HG02623 (cell line): ENCODE results near the gene LMX1A.

Experiments used
- ATAC-seq: cut with Tn5 transposase; IDR thresholded peaks from one replicate; pipeline ENCODE4 v1.9.1; 2021; ENCODE audit warnings: moderate library complexity; ENCODE audit not compliant: unreplicated experiment

The LMX1A gene

DNA sequence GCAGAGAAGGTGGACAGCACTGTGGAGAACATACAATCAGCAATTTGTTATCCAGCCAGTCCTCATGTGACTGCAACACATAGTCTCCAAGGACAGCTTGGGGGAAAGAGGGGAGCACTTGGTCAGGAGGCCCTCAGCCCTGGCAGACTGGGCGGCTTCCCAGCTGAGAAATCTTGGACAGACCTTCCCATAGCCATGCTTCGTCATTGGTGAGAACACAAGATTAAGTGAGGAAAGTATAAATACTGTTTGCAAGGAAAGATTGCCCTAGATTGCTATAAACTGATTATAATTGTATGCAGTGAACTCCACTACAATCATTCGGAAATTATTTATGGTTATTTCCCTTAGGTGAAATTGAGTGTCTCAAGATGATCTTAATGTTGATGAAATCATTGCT lies 131.5 kb downstream of the LMX1A start:
- no peak for ATAC-seq

DNA sequence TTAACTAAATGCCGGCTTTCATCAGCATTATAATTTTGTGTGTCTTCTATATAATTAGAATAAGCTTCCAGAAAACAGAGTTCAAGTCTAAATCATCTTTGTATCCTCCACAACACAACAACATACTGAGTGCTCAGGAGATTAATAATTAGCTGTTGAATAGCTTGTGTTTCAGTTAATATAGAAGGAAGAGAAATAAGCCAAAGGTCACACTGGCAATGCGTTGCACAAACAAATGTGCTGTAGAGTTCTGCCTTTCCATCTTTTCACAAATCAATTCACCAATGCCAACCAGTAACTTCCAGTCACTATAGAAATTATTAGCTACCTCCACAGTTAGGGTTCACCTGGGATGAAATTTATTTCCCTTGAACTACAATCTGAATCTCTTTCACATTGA lies 132.0 kb downstream of the LMX1A start:
- ATAC-seq: no peak

DNA sequence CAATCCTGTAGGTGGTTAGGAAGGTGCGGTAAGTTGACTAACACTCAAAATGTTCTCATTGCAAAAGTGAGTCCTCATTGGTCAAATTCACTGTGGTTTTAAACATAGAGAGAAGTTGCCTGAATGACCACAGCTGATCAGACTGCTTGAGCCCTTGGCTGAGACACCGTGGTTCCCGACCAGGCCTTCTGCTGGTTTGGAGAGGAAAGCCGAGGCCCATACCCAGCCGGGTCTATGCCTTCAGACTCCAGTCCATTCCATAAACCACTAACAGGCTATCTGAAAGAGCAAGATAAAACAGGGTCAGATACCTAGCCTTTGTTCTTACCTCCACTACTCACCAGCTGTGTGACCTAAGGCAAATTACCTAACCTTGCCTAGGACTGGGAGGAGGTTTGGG lies 133.9 kb downstream of the LMX1A start:
- ATAC-seq: no peak

DNA sequence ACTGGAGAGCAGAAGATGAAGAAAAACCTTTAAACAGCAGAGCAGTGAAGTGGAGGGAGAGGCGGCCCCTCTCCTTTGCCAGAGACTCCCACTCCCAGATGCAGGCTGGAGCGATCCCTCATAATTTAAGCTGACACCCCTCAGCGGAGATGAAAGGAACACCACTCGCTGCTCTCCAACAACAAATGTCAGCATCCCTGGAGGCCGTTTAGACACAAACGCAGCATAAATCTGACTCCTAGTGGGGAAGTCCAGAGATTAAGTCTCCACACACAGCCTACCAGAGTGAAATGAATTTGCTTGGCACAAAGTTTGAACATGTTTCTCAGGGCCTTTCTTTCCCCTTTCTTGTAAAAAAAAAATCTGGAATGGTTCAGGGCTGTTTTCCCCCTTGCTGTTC lies 137.8 kb downstream of the LMX1A start:
- ATAC-seq: no peak

DNA sequence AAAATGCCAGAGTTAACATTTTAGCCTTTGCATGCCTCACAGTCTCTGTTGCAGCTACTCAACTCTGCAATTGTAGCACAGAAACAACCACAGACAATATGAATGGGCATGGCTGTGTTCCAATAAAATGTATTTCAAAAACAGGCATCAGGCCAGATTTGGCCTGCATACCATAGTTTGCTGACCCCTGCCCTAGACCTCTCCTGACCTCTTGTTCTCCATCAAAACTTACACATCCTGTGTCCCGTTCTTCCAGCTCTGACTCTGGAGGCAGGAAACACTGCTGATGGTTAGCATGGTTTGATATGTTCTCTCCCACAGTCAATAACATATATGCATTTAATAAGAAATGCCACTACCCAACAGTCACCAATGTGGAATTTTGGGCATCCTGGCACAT lies 138.6 kb downstream of the LMX1A start:
- ATAC-seq: no peak

DNA sequence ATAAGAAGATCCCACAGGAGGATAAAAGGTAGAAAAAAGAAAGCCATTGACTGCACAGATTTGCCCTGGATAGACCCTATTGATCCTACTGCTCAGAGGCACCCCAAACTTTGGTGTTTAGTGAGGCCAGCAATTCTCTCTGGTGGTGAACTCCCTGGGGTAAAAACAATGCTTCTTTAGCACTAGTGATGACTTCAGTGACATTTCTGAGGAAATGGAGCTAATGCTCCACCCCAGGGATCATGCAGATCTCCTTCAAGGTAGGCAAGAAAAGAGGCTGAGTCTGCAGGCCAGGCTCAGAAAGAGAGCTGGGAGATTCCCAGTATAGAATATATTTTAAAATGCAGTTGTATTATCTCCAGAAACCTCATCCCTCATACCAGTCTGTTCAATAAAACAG lies 140.3 kb downstream of the LMX1A start:
- ATAC-seq: no peak

DNA sequence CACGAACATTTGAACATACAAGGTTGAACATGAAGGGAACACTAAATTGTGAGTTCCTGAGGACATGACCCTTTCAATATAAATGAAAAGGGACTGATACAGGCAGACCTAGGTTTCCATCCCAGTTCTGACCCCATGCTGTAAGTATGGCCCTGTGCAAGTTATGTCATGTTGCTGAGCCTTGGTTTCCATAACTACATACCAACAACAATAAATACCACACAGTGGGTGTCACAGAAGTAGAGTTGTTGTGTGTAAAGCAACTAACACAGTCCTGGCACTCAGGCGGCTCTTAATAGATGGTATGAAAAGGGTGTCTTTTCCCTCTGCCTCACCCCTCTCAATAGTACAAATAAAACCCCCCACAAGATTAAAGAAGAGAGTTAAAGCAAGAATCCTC lies 140.8 kb downstream of the LMX1A start:
- ATAC-seq: no peak

DNA sequence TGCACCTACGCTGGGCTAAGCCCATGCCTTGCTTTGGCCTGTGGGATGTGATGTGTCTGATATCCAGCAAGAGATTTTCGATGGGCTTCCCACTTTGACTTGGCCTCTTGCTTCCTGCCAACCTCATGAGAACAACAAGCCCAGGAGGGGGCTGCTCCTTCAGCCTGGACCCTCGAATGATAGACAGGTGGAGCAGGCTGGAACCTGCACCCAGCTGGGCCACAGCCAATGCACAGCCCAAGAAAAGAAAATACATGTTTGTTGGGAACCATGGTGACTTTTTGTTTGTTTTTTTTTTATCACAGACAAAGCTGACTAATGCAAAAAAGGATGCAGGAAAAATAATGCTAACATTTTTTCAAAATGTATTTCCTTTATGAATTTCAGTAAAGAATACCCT lies 144.3 kb downstream of the LMX1A start:
- ATAC-seq: no peak

DNA sequence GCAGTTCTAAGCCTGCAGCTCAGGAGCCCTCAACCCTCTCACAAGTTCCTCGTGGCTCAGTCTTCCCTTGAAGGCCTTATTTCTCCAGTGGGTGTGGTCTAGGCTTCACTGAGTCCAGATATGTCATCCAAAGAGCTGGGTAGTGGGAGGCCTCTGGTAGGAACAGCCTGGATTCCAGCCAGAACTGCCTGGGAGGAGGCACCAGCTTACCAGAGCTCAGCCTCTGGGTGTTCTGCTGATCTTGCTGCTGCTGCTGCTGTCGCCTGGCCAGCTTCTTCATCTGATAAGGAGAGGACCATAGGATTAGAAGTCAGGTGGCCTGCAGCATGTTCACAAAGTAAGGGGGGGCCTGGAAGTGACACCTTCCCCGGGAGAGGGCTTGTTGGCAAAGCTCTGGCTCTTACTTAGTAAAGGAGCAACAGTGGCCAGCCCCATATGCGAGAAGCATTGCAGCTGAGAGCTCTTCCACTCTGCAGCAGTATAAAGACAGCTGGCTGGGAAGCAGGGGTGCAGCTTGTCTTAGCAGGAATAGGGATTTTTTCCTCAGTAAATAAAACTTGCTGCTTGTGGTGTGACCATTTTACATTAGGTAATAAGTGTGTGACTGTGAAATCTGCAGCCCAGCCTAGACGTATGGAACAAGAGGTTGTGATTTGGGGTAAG lies 148.5 kb downstream of the LMX1A start:
- no peak for ATAC-seq

DNA sequence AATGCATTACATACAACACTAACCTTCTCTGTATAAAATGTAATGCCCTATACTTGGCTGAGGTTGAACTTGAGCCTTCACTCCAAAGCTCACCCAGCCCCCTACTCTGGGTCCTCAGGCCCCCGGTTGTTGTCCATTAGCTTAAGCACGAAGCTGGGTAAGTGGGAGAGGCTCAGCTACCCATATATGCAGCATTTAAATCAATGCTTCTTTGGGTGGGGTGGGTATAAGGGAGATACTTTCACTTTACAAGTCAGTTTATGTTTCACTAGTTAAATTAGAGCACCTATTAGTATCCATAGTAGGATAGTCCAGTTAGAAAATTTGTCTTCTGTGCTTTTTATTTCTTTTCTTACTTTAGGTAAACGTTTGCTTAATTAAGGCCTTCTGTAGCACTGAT lies 151.4 kb downstream of the LMX1A start:
- ATAC-seq: no peak

DNA sequence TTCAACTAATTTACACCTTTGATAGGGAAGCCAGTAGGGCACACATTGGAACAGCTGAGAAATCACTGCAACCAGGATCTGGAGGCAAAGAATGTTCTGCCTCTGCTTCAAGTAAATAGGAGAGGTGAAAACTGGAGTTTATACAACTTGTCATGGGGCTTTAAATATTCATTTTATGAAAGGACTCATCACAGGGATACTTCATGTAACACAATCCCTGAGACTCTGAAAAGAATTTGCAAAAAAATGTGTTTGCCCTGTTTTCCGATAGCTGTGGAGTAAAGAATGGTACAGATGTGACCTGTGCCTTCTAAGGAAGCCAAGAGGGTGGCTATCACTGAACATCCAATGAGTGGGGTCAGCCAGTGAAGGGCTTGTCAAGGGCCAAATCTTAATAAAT lies 152.0 kb downstream of the LMX1A start:
- ATAC-seq: no peak

DNA sequence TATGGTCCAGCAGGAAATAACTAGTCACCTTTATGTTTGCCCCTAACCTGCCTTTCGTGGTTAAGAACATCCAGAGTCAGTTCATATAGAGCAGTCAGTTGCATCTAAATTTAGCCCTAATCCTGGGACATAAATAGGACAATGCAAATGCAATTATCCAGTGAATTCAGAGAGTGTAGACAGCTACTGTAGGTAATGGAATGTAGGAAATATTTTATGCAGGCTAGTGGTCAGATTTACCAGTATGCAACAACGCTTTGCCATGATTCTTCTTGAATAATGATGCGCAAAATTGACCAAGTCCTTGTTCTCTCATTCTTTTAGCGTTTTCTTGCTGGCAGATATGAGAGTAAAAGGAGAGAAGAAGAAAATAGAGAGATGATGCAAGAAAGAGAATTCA lies 165.4 kb downstream of the LMX1A start:
- no peak for ATAC-seq

DNA sequence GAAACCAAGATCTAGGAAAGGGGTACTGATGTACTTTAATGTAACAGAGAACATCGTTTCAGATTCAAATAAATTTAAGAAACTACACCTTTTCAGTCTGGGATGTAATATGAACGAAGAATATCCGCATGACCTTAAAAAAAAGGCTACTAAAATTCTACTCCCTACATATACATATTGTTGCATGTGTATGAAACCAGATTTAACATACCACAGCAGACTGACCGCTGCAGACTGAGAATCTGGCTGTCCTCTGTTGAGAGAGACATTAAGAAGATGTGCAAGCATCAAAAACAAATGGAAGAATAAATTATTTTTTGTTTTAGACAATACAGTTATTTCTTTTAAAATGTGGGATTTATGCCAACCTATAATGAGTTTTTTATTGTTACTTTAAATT lies 166.6 kb downstream of the LMX1A start:
- ATAC-seq: no peak

DNA sequence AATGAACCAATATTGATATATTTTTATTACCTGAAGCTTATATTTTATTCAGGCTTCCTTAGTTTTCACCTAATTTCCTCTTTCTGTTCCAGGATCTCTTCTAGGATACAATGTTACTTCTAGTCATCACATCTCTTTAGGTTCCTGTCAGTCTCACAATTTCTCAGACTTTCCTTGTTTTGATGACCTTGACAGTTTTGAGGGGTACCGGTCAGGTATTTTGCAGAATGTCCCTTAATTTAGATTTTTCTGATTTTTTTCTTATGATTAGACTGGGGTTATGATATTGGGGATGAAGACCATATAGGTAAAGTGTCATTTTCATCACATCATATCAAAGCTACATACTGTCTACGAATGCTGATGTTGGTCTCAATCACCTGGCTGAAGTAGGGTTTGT lies 167.5 kb downstream of the LMX1A start:
- no peak for ATAC-seq

DNA sequence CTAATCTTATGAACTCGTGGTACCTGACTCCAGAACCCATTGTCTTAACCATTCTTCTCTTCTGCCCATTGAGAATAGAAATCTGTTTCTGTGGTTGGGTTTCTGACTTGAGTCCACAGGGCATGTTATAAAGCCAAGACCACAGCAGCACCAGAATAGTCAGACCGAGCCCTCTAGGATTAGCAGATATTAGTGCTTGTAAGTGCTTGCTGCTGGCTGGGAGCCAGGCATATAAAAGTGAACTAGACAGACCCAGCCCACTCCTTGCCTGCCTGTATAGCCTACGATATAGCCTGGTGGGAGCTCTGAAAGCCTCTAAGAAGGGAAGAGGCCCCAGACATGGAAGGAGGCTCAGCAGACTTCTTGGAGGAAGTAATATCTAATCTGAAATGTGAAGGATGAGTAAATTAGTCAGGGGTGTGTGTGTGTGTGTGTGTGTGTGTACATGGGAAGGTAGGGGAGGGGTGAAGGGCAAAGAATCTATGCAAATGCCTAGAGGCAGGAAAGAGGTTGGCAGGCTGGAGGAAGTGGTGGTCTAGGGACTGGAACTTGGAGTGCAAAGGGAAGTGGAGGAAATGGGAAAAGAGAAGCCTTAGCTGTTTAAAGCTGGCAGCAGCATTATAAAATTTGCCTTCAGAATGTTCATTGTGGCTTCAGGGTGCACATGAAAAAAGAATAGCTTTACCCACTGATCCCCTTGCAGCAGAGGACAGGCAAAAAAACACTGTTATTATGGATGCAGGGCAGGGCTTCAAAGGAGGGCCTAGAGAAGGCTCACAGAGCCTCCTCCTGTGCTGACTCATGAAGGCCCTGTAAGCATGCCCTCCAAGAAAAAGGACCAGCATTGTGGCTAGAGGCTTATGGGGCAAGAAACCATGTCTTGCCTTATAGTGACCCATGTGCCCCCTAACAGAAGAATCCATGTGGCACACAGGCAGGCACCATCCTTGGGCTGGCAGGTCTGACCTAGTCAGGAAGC lies 169.2 kb downstream of the LMX1A start:
- no peak for ATAC-seq

DNA sequence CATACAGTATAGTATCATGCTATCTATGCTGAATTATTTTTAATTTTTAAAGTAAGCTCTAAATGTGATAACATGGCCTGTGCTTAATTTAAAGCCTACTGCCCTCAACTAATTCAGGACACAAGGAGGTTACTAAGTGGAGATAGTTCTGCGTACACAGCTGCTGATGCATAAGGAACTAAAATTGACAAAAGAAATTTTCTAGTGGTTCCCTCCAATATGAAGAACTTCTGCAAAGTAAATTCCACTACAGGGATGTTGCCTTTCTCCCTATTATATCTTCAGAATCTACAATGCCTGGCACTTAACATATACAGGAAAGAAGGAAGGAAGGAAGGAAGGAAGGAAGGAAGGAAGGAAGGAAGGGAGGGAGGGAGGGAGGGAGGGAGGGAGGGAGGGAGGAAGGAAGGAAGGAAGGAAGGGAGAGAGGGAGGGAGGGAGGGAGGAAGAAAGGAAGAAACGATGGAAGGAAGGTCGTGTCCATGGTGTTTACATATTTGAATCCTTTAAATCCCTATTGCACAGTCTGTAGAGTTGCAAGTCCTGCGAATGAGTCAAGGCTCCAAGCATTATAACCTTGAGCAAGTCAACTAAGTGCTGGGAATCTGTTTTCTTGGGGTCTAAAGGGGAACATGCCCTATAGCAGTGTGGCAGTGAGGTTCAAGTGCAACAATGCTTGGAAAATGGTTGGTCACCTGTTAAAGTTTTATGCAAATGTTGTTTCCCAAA lies 171.2 kb downstream of the LMX1A start:
- ATAC-seq: no peak

DNA sequence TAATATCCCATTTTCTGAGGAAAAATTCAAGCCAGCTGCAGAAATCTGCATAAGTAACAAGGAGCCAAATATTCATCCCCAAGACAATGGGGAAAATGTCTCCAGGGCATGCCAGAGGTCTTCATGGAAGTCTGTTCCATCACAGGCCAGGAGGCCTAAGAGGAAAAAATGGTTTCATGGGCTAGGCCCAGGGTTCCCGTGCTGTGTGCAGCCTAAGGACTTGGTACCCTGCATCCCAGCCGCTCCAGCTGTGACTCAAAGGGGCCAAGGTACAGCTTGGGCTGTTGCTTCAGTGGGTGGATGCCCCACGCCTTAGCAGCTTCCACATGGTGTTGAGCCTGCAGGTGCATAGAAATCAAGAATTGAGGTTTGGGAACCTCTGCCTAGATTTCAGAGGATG lies 173.5 kb downstream of the LMX1A start:
- no peak for ATAC-seq

DNA sequence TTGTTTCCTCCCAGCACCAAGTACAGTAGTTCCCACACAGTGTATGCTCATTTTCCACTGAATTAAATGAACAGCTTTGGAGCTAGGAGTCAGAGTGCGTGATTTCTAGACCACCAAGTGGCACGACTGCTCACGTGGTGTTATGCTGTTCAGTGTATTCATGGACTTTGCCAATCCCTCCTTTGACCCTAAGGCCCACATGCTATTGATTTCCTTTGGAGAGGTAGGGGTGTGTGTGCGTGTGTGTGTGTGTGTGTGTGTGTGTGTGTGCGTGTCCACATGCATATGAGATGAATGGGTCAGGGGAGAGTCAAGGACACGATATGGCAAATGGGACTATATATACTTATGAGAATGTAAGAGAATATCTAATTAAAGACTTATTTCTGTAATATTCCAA lies 177.2 kb downstream of the LMX1A start:
- no peak for ATAC-seq

DNA sequence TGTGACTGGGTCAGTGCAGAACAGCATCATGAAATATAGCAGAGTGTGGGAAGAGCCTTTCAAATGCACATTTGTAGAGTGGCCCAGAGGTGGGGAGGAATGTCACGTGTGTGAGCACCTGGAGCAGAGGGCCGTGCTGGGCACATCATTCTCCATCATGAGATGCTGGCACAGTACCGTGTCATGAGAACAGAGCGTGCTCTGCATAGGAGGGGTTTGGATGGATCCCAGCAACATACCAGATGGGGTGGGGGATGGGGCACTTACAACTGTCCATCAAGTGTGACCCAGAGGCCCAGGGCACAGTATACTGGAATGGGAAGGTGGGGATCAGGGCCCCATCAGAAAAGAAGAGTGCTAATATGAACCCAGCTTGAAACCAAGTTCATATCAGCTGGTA lies 182.0 kb downstream of the LMX1A start:
- ATAC-seq: no peak

DNA sequence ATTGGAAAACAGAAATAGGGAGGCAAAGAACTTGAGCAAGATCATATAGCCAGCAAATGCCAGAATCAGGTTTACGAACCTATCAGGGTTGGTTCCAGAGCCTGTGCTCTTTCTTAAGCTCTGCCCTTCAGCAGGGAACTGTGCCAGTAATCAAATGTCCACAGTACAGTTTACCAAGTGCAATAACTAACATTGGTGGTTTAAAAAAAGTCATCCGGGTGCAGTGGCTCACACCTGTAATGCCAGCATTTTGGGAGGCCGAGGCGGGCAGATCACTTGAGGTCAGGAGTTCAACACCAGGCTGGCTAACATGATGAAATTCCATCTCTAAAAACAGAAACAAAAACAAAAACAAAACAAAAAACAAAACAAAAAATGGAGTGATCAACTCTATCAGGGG lies 182.7 kb downstream of the LMX1A start:
- ATAC-seq: no peak

DNA sequence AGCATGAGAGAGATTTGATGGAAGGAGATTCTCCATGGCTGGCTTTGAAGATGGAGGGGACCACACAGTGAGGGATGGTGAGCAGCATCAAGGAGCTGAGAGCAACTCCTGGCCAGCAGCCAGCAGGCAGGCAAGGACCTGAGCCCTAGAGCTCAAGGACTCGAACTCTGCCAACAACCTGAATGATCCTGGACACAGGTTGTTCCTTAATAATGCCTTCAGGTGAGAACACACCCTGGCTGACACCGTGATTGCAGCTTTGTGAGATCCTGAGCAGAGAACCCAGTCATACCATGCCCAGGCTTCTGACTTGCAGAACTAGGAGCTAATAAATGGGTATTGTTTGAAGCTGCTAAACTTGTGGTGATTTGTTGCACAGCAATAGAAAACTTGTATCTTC lies 183.1 kb downstream of the LMX1A start:
- ATAC-seq: no peak

DNA sequence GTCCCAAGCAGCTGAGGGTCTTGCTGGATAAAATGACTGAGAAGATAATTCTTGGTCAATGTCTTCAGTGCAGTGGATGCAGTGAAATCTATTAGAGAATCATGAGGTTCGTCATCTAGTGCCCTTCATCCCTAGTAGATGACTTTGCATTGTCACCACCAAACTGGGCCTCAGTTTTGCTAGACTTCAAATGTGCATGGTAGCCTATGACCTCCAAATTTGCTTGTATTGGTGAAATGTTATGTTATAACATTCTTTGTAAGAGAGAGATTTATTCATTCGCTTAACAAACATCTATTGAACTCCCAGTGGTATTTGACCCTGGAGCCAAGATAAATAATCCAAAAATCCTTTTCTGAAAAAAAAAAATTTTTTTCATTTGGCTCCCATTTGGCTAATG lies 183.8 kb downstream of the LMX1A start:
- ATAC-seq: no peak
